ENCODE results near the gene ACACB. TPM values are rescaled to one million over a fixed set of nuclear protein-coding genes. Genes with fewer than 3 reads are reported as not detected.

The ACACB gene
- total RNA-seq, 6 experiments from 2014 or later, result 107 to 237 (median 187) TPM

GRCh38 chr12:109100741-109101140, 15.6 kb upstream of the ACACB start:
- Histone ChIP-seq H3K4me1 (peaks cover 0 to 16% (median 7%) of the 10 kb centered on the region in 4 donors), H3K27ac (no peak overlapping the region), H3K36me3 (peaks cover 0 to 36% (median 16%) of the 10 kb centered on the region in 4 donors), H3K4me3 (no peak overlapping the region), H3K9me3 (no peaks in the 10 kb centered on the region), H3K27me3 (no peaks in the 10 kb centered on the region)
- WGBS (ENCODE audit: insufficient coverage, low coverage, low lambda C conversion rate, missing lambda C conversion rate), result 70% methylated on average over 3 of the region's 4 CpGs
- TF ChIP-seq CTCF (IDR thresholded peaks at IDR 0.05) (no peak), POLR2A (IDR thresholded peaks at IDR 0.05) (no peak)
- DNase-seq (peak in 1 of 3 donors; percentile 13), ATAC-seq (no peak)
- intact Hi-C loops (cut with DNase I), result no loop called here

GRCh38 chr12:109102491-109102890, 13.9 kb upstream of the ACACB start:
- ATAC-seq (no peak), DNase-seq (no peak)
- Histone ChIP-seq H3K36me3 (peaks cover 0 to 41% (median 18%) of the 10 kb centered on the region in 4 donors), H3K27me3 (no peaks in the 10 kb centered on the region), H3K9me3 (no peaks in the 10 kb centered on the region), H3K27ac (no peak overlapping the region), H3K4me1 (peaks cover 0 to 14% (median 7%) of the 10 kb centered on the region in 4 donors), H3K4me3 (no peak overlapping the region)
- no CpG with 5 or more reads among the region's 3 CpGs for WGBS (ENCODE audit: insufficient coverage, low coverage, low lambda C conversion rate, missing lambda C conversion rate)
- TF ChIP-seq CTCF (IDR thresholded peaks at IDR 0.05), result no peak
- no peak for TF ChIP-seq POLR2A (IDR thresholded peaks at IDR 0.05)
- intact Hi-C loops (cut with DNase I), result no loop called here

GRCh38 chr12:109105176-109105575, 11.2 kb upstream of the ACACB start:
- ATAC-seq, result no peak

GRCh38 chr12:109109746-109110350, 6.5 kb upstream of the ACACB start:
- Histone ChIP-seq H3K9me3 (no peaks in the 10 kb centered on the region), H3K27ac (peak overlapping the region in 2 of 3 donors; percentile 80 to 84), H3K4me1 (peaks cover 0 to 38% (median 16%) of the 10 kb centered on the region in 4 donors), H3K36me3 (peaks cover 0 to 17% (median 4%) of the 10 kb centered on the region in 4 donors), H3K4me3 (no peak overlapping the region), H3K27me3 (no peaks in the 10 kb centered on the region)
- 96% methylated on average over 4 of the region's 6 CpGs for WGBS (ENCODE audit: insufficient coverage, low coverage, low lambda C conversion rate, missing lambda C conversion rate)
- intact Hi-C loops (cut with DNase I), result no loop called here
- TF ChIP-seq POLR2A (IDR thresholded peaks at IDR 0.05), result no peak
- no peak for TF ChIP-seq CTCF (IDR thresholded peaks at IDR 0.05)
- DNase-seq (peak in 1 of 3 donors; percentile 40), ATAC-seq (no peak)

More at GRCh38 chr12:109105176-109105575, 11.2 kb upstream of the ACACB start:
- H3K4me1 ChIP-seq, result peaks cover 0 to 5% (median 2%) of the 10 kb centered on the region in 4 donors
- no peaks in the 10 kb centered on the region for H3K27me3 ChIP-seq
- H3K27ac ChIP-seq, result no peak overlapping the region
- H3K36me3 ChIP-seq, result peaks cover 0 to 41% (median 18%) of the 10 kb centered on the region in 4 donors
- H3K9me3 ChIP-seq, result no peaks in the 10 kb centered on the region
- 98% methylated on average over 5 of the region's 5 CpGs for WGBS (ENCODE audit: insufficient coverage, low coverage, low lambda C conversion rate, missing lambda C conversion rate)
- no peak for TF ChIP-seq CTCF (IDR thresholded peaks at IDR 0.05)
- H3K4me3 ChIP-seq, result no peak overlapping the region
- no peak for DNase-seq
- intact Hi-C loops (cut with DNase I), result no loop called here
